AG04450 (cell line): ENCODE measurements around the gene CCDC180. TPM values are rescaled to one million over a fixed set of nuclear protein-coding genes. Genes with fewer than 3 reads are reported as not detected.
"Not testable (repeated sequence)": the region's sequence is repeated elsewhere in the genome, so short reads cannot be mapped to it uniquely, and the experiment has no call there.

Source experiments
- CTCF ChIA-PET: fragments of 300-600, 350-600 bp; formaldehyde crosslinking; extraction: SDS; loops from one replicate; lab custom pipeline; 2022; ENCODE audit warnings: antibody characterized with exemption, inconsistent platforms; lab: Charles Lee
- POLR2A ChIA-PET: fragments of 350-600 bp; formaldehyde crosslinking; extraction: SDS; loops from one replicate; lab custom pipeline; 2021; ENCODE audit warnings: antibody characterized with exemption, inconsistent platforms; lab: Yijun Ruan, JAX
- DNase-seq: peaks from one replicate; pipeline ENCODE4 v3.0.0-alpha.2; 2011; ENCODE audit warnings: low read depth, low spot score
- H3K27ac ChIP-seq: one replicate; pipeline ENCODE4 v1.5.1; 2012; ENCODE audit warnings: low read depth, low read length, control low read depth
- H3K27me3 ChIP-seq: one replicate; pipeline ENCODE4 v1.6.0; 2012; ENCODE audit warnings: low read length; ENCODE audit not compliant: control insufficient read depth, insufficient read depth
- H3K4me3 ChIP-seq: 2 replicates; pipeline ENCODE4 v1.5.1; 2011; ENCODE audit warnings: mild to moderate bottlenecking, low read depth, low read length, control low read depth
- H3K9me3 ChIP-seq: 2 replicates; pipeline ENCODE4 v1.5.1; 2012; ENCODE audit warnings: low read length; ENCODE audit not compliant: control insufficient read depth, insufficient read depth
- polyA plus RNA-seq: library from polyadenylated mRNA; depleted of rRNA; stranded (reverse); fragments of >200 nt; gene quantifications from 2 replicates; pipeline ENCODE4 v1.2.3, GENCODE V29; 2011
- TF ChIP-seq, protein P1 (sequence below): IDR thresholded peaks from 2 replicates; pipeline ENCODE4 v1.5.1; 2011; ENCODE audit warnings: low read depth, low read length, control low read depth, inconsistent platforms

CCDC180 gene
- polyA plus RNA-seq, 1 experiment = 1.1 TPM

DNA sequence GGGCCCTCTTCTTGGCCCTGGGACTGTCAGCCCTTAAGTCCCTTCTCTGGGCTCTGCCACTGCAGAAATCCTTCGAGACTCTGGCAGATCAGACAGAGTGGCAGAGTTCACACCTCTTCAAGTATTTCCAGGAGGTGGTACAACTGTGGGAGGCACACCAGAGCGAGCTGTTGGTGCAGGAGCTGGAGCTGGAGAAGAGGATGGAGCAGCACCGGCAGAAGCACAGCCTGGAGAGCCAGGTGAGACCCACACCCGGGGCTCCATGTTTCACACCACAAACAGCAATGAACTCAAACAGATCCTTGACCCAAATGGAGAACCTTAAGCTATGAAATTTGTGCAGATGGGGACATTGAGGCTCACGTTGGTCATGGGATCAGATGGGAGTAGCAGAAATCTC, 17.5 kb downstream of the CCDC180 start:
- no peak for DNase-seq
- H3K9me3 ChIP-seq = no peaks in the 10 kb centered on the region
- no peak overlapping the region for H3K27ac ChIP-seq
- ChIA-PET CTCF (no interaction called here), POLR2A (no interaction called here)
- H3K4me3 ChIP-seq = no peak overlapping the region
- H3K27me3 ChIP-seq = no peaks in the 10 kb centered on the region
- TF ChIP-seq, protein P1, sequence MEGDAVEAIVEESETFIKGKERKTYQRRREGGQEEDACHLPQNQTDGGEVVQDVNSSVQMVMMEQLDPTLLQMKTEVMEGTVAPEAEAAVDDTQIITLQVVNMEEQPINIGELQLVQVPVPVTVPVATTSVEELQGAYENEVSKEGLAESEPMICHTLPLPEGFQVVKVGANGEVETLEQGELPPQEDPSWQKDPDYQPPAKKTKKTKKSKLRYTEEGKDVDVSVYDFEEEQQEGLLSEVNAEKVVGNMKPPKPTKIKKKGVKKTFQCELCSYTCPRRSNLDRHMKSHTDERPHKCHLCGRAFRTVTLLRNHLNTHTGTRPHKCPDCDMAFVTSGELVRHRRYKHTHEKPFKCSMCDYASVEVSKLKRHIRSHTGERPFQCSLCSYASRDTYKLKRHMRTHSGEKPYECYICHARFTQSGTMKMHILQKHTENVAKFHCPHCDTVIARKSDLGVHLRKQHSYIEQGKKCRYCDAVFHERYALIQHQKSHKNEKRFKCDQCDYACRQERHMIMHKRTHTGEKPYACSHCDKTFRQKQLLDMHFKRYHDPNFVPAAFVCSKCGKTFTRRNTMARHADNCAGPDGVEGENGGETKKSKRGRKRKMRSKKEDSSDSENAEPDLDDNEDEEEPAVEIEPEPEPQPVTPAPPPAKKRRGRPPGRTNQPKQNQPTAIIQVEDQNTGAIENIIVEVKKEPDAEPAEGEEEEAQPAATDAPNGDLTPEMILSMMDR = no peak

DNA sequence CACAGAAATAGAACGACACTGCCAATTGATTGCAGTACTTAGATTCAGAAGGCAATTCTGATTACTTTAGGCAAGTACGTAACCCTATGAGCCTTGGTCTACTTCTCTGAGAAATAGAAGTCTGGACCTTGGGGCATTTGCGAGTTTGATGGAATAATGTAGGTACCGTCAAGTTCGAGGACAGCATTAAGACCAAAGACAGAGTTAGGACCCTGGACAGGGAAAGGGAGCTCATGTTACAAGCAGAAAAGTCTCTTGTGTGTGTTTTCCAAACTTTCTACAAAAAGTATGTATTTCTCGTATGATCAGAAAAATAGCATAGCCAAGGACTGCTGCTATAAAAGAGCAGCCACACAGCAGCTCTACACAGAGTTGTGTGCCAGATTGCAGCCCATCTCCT, 20.1 kb downstream of the CCDC180 start:
- CTCF ChIA-PET = no interaction called here

GRCh38 chr9:97332993-97333392, 25.5 kb downstream of the CCDC180 start:
- CTCF ChIA-PET = no interaction called here
- TF ChIP-seq, protein P1 = no peak
- H3K4me3 ChIP-seq = no peak overlapping the region
- no peak overlapping the region for H3K27ac ChIP-seq
- H3K27me3 ChIP-seq = no peaks in the 10 kb centered on the region
- POLR2A ChIA-PET = no interaction called here
- DNase-seq = no peak
- H3K9me3 ChIP-seq = no peaks in the 10 kb centered on the region

More for the DNA sequence above, 20.1 kb downstream of the CCDC180 start:
- Histone ChIP-seq H3K27me3 (no peaks in the 10 kb centered on the region), H3K27ac (no peak overlapping the region), H3K9me3 (no peaks in the 10 kb centered on the region), H3K4me3 (no peak overlapping the region)
- POLR2A ChIA-PET = no interaction called here
- no peak for DNase-seq
- TF ChIP-seq, protein P1 = no peak

GRCh38 chr9:97335622-97336021, 28.2 kb downstream of the CCDC180 start:
- POLR2A ChIA-PET, CTCF ChIA-PET, H3K27me3 ChIP-seq, H3K9me3 ChIP-seq, H3K27ac ChIP-seq, DNase-seq, H3K4me3 ChIP-seq: not testable (repeated sequence)

DNA sequence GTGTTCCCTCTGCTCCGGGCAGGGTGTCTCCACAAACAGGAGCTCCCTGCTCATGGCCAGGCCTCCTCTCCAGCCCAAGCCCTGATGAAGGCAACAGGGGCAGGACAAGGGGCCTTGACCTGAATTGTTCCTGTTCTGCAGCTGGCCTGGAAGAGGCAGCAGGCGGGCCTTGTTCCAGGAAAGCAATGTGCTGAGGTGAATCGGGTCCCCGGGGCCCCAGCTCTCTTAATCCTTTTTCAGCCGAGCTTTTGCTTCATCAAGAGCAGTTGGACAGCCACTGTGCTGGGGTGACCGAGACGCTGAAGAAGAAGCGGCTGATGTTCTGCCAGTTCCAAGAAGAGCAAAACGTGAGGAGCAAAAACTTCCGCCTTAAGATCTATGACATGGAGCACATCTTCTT, 41.4 kb downstream of the CCDC180 start:
- Histone ChIP-seq H3K27ac (no peak overlapping the region), H3K4me3 (no peak overlapping the region), H3K27me3 (no peaks in the 10 kb centered on the region), H3K9me3 (no peaks in the 10 kb centered on the region)
- ChIA-PET CTCF (no interaction called here), POLR2A (no interaction called here)
- no peak for DNase-seq
- TF ChIP-seq, protein P1 = no peak

DNA sequence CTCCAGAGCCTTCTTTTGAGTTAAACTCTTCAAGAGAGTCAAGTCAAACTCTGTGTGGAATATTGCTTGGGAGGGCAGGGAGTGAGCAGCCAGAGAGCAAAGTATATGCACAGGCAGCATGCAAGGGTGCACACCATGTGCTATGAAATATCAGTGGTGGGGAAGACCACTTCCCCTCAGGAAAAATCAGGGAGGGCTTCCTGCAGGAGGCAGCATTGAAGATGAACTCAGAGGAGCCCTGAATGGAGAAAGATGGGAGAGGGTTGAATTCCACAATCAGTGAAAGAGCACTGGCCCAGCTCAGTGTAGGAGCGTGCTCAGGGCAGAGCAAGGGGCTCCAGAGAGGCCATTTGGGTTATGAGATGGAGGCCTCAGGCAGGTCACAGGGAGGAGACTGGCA, 41.9 kb downstream of the CCDC180 start:
- no peak for DNase-seq

More for the DNA sequence above, 41.9 kb downstream of the CCDC180 start:
- TF ChIP-seq, protein P1 = no peak
- Histone ChIP-seq H3K9me3 (no peaks in the 10 kb centered on the region), H3K4me3 (no peak overlapping the region), H3K27ac (no peak overlapping the region), H3K27me3 (no peaks in the 10 kb centered on the region)
- ChIA-PET CTCF (no interaction called here), POLR2A (no interaction called here)
